ENCODE measurements around the gene ANKRD35.
A peak's percentile ranks its signal among the peaks of the same experiment; 100 is the strongest.

The ANKRD35 gene

DNA sequence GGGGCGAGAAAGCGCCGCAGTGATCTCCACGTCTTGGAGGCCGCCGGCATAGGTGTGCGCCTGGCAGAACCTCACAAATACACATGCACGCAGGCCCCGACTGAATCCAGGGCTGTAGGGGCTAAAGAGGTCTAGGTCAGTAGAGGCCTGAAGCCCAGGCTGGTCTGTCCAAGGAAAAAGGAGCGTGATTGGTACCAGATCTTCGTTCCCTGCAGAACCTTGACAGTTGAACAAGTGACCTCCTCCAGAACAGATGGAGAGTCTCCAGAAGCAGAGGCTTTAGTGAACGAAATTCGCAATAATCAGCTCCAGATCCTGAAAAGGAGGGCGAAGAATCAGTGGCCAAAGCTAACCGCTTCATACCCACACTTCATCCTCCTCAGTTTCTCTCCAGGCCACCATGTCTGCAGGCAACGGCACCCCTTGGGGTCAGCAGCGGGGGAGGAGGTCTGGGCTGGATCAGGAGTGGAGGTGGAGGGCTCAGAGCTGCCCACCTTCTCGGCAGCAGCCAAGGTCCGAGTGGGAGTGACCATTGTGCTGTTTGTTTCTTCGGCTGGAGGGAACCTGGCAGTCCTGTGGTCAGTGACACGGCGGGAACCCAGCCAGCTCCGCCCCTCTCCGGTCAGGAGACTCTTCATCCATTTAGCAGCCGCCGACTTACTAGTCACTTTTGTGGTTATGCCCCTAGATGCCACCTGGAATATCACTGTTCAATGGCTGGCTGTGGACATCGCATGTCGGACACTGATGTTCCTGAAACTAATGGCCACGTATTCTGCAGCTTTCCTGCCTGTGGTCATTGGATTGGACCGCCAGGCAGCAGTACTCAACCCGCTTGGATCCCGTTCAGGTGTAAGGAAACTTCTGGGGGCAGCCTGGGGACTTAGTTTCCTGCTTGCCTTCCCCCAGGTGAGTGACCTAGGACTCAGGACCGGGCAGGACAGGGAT, 33.6 kb upstream of the ANKRD35 start:
- TF ChIP-seq, protein P1, sequence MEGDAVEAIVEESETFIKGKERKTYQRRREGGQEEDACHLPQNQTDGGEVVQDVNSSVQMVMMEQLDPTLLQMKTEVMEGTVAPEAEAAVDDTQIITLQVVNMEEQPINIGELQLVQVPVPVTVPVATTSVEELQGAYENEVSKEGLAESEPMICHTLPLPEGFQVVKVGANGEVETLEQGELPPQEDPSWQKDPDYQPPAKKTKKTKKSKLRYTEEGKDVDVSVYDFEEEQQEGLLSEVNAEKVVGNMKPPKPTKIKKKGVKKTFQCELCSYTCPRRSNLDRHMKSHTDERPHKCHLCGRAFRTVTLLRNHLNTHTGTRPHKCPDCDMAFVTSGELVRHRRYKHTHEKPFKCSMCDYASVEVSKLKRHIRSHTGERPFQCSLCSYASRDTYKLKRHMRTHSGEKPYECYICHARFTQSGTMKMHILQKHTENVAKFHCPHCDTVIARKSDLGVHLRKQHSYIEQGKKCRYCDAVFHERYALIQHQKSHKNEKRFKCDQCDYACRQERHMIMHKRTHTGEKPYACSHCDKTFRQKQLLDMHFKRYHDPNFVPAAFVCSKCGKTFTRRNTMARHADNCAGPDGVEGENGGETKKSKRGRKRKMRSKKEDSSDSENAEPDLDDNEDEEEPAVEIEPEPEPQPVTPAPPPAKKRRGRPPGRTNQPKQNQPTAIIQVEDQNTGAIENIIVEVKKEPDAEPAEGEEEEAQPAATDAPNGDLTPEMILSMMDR (IDR thresholded peaks at IDR 0.05; ENCODE audit: extremely low read depth, missing control alignments): no peak
- DNase-seq (ENCODE audit: low spot score): peak; percentile 36

DNA sequence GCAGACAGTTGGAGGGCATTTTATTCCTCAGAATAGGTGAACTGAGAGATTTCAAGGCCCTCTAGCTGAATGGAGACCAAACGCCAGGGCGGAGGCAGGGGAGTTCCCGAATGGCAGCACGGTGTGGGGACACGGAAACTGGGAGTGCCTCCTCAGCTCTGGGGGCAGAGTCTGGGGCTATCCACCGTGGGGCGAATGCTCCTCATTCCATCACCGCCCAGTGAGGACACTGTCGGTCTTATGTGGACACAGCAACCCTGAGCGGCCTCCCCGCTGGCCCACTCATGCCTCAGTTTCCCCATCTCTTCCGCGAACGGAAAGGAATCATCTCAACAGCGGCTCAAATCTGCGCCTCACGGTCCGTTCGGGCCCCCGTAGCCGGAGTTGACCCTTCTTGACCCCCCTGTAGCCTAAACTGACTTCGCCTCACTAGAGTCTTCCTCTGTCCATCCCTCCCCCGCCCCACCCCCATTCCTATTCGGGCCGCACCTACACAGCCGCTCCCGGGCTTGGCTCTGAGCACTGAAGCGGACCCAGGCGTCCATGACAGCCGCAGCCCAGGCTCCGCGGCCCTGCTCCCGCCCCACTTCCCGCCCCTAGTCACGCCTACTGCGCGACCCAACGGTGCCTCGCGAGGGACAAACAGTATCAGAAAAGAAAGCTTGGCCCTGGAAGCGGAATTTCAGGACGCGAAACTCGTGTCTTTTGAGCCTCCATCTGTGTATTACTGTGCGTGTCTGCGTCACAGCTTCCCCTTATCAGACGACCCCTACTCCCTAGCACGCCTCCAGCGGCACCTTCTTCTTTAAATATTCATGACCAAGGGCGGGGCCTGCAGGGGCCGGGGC, 32.7 kb upstream of the ANKRD35 start, which contains the start of gene PEX11B:
PEX11B (minus strand) TSS at position 574 of the 848 bp plus-strand sequence; CDS start at position 545, 29 bp downstream.
- TF ChIP-seq, protein P1 (IDR thresholded peaks at IDR 0.05; ENCODE audit: extremely low read depth, missing control alignments): no peak
- peak; percentile 88 for DNase-seq (ENCODE audit: low spot score)

DNA sequence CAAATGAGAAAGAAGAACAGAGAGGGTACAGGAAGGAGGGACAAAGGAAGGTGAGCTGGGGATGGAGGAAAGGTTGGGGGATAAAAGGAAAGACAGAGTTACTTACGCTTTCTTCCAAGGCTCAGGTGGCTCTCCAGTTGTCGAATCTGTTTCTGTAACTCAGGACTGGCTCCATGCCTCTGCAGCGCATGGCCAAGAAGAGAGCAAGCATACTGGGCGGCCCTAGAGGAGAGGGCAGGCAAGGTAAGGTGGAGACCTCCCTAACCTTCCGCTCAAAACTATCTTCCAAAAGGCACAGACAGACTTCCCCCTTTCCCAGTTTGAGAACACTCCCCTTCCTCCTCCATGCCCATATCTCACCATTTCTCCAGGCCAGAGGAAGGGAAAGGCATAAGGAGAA, 31.9 kb upstream of the ANKRD35 start:
- DNase-seq (ENCODE audit: low spot score): no peak
- TF ChIP-seq, protein P1 (IDR thresholded peaks at IDR 0.05; ENCODE audit: extremely low read depth, missing control alignments): no peak

- DNase-seq (ENCODE audit: low spot score): no peak
- TF ChIP-seq, protein P1 (IDR thresholded peaks at IDR 0.05; ENCODE audit: extremely low read depth, missing control alignments): no peak
Observed at GRCh38 chr1:145916745-145917144, 31.1 kb upstream of the ANKRD35 start.

DNA sequence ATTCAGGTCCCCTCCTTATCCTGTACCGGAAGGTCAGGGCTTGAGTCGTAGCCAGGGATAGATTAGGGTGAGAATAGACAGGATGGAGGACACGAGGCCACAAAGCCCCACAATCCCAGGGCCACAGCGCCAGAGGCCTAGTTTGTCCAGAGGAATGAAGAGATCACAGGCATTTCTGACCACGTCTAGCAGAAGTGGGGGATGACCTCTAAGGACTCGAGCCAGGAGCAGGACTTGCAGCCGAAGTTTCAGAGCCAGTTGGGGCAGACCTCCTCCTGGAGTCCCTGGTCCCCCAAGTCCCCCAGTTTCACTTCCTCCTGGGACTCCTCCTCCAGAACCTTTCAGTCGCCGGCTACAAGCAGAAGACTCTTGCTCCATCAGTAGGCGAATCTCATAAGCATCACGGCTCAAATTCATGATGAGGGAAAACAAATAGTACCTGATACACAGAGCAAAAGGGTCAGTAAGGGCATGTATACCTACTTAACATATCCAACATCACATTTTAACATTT, 26.5 kb upstream of the ANKRD35 start:
- TF ChIP-seq, protein P1 (IDR thresholded peaks at IDR 0.05; ENCODE audit: extremely low read depth, missing control alignments): no peak
- DNase-seq (ENCODE audit: low spot score): no peak

DNA sequence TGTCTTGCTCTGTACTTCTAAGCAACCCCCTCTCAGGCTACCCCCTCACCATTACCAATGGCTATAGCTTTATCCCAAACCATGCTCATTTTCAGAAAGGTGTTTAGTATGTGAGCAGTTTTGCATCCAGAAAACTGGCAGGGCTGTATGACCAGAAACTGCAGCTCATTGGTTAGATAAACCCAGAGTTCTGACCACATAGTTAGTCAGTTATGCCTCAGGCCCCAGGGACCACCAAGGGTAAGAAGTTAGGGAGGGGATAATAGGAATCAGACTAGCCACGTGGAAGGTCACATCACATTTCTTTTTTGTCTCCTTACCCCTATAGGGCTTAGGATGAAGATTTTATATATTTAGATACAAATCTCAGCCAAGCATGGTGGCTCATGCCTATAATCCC, 23.0 kb upstream of the ANKRD35 start:
- TF ChIP-seq, protein P1 (IDR thresholded peaks at IDR 0.05; ENCODE audit: extremely low read depth, missing control alignments): no peak
- no peak for DNase-seq (ENCODE audit: low spot score)

Measured in GM20000 (cell line).